Astrocyte (in vitro differentiated cells and primary cell): Measurements from ENCODE around the gene C19orf44. TPM values are rescaled to one million over a fixed set of nuclear protein-coding genes. Genes with fewer than 3 reads are reported as not detected.
"Not testable (repeated sequence)": the region's sequence is repeated elsewhere in the genome, so short reads cannot be mapped to it uniquely, and the experiment has no call there.

Experiments
- DNase-seq: peaks from one replicate; pipeline ENCODE4 v3.0.0-alpha.2; 2010; ENCODE audit warnings: low read depth
- FAIRE-seq: peaks from 2 replicates; lab custom pipeline; 2011; peaks lifted over from hg19 to GRCh38; lab: Jason Lieb, UNC
- H2AFZ ChIP-seq: 2 replicates; pipeline ENCODE4 v1.6.0; 2012; ENCODE audit warnings: low read depth, low read length, inconsistent platforms
- H3K27ac ChIP-seq: 2 replicates; pipeline ENCODE4 v1.5.1; 2011; ENCODE audit warnings: low read depth, low read length, inconsistent platforms
- H3K27me3 ChIP-seq: 2 replicates; pipeline ENCODE4 v1.6.0; 2011; ENCODE audit warnings: low read length, inconsistent platforms; ENCODE audit not compliant: insufficient read depth
- H3K36me3 ChIP-seq: 2 replicates; pipeline ENCODE4 v1.5.1; 2011; ENCODE audit warnings: low read length, inconsistent platforms; ENCODE audit not compliant: insufficient read depth
- H3K4me1 ChIP-seq: 2 replicates; pipeline ENCODE4 v1.5.1; 2011; ENCODE audit warnings: low read length, inconsistent platforms; ENCODE audit not compliant: insufficient read depth
- H3K4me2 ChIP-seq: 2 replicates; pipeline ENCODE4 v1.6.0; 2012; ENCODE audit warnings: low read length, inconsistent platforms
- H3K4me3 ChIP-seq: 2 replicates; pipeline ENCODE4 v1.5.1; 2011; ENCODE audit warnings: low read depth, mild to moderate bottlenecking, low read length, inconsistent platforms; ENCODE audit not compliant: insufficient read depth
- H3K79me2 ChIP-seq: 2 replicates; pipeline ENCODE4 v1.6.0; 2012; ENCODE audit warnings: mild to moderate bottlenecking, low read length, inconsistent platforms; ENCODE audit not compliant: insufficient read depth
- H3K9ac ChIP-seq: 2 replicates; pipeline ENCODE4 v1.6.0; 2012; ENCODE audit warnings: mild to moderate bottlenecking, low read length, inconsistent platforms
- H3K9me3 ChIP-seq: 2 replicates; pipeline ENCODE4 v1.5.1; 2012; ENCODE audit warnings: low read depth, mild to moderate bottlenecking, low read length, inconsistent platforms; ENCODE audit not compliant: insufficient read depth
- H4K20me1 ChIP-seq: 2 replicates; pipeline ENCODE4 v1.6.0; 2012; ENCODE audit warnings: low read length, inconsistent platforms; ENCODE audit not compliant: insufficient read depth
- H3K27ac Mint-ChIP-seq: one replicate; pipeline ENCODE4 v1.8.0; 2021; ENCODE audit warnings: mild to moderate bottlenecking, mixed read lengths; ENCODE audit not compliant: unreplicated experiment
- H3K27me3 Mint-ChIP-seq: one replicate; pipeline ENCODE4 v1.8.0; 2021; ENCODE audit warnings: low read depth, mixed read lengths; ENCODE audit not compliant: unreplicated experiment
- H3K36me3 Mint-ChIP-seq: one replicate; pipeline ENCODE4 v1.8.0; 2021; ENCODE audit warnings: low read depth, mixed read lengths; ENCODE audit not compliant: unreplicated experiment
- H3K4me1 Mint-ChIP-seq: one replicate; pipeline ENCODE4 v1.8.0; 2021; ENCODE audit warnings: low read depth, mixed read lengths; ENCODE audit not compliant: unreplicated experiment
- H3K4me3 Mint-ChIP-seq: one replicate; pipeline ENCODE4 v1.8.0; 2021; ENCODE audit warnings: mild to moderate bottlenecking, moderate library complexity, mixed read lengths; ENCODE audit not compliant: unreplicated experiment
- H3K9me3 Mint-ChIP-seq: one replicate; pipeline ENCODE4 v1.8.0; 2021; ENCODE audit warnings: mild to moderate bottlenecking, mixed read lengths; ENCODE audit not compliant: unreplicated experiment
- EZH2 ChIP-seq: IDR thresholded peaks from 2 replicates; pipeline ENCODE4 v1.6.1; 2012; ENCODE audit warnings: mild to moderate bottlenecking, low read length, inconsistent platforms; ENCODE audit not compliant: insufficient read depth
- total RNA-seq: library from RNA; stranded (reverse); gene quantifications from 2 replicates; pipeline ENCODE4 v1.2.1, GENCODE V29; 2021
- TF ChIP-seq, protein P1 (sequence below): IDR thresholded peaks from 2 replicates; pipeline ENCODE4 v1.5.1; 2011; ENCODE audit warnings: low read depth, mild to moderate bottlenecking, inconsistent platforms, low read length, moderate library complexity; ENCODE audit not compliant: insufficient read depth

The C19orf44 gene
- total RNA-seq, 1 donor from 2014 or later, result 5.0 TPM

DNA sequence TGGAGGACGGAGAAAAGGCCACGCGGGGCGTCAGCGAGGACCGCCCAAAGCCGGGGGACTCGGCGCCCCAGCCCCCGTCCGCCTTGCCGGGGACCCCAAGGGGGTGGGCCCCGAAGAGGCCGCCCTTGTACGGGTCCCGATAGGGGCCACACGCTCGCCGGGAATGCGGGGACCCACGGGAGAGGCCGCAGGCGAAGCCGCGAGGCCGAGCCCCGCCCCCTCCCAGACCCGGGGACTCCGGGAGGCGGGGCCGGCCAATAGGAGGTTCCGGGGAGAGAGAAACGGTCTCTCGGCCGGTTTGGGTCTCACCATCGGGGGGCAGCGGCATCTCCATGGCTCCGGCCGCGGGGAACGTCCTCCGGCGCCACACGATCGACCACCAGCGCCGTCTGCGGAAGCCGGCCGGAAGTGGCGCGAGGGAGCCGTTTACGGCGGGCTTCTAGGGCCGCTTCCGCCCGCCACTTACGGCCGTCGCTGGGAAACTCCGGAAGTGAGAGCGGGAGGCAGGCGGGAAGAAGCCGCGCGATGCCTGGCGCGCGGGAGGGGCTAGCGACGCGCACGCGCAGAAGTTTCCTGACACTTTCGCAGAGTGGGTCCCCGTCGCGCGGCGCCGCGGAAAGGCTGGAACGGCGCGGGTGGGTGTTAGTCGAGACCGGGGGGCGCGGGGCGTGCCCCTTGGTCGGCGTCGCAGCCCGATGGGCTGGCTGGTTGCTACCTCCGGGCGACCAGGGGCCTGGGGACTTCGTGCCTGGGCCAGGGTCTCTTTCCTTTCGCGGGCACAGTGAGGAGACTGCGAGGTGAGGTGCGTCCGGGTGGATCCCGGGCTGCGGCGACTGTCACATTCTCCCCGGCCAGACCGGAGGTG lies 46.1 kb downstream of the C19orf44 start, which contains the start of gene CHERP:
Gene CHERP (minus strand): TSS at position 393 of the 865 bp plus-strand sequence. CDS start 59 bp downstream, at position 334.
- peaks cover 13% of the 10 kb centered on the region for H3K4me1 ChIP-seq
- FAIRE-seq (no peak), DNase-seq (peak; percentile 82)
- H3K9ac ChIP-seq, result peak within 1 kb of the TSS; percentile 95
- Mint-ChIP-seq H3K4me1 (peaks cover 16% of the 10 kb centered on the region), H3K4me3 (peak within 1 kb of the TSS; percentile 93), H3K9me3 (peaks cover 5% of the 10 kb centered on the region), H3K36me3 (peaks cover 23% of the 10 kb centered on the region), H3K27ac (peak within 1 kb of the TSS; percentile 91), H3K27me3 (no peaks in the 10 kb centered on the region)
- H3K27me3 ChIP-seq, result no peaks in the 10 kb centered on the region
- peaks cover 71% of the 10 kb centered on the region for H3K79me2 ChIP-seq
- no peaks in the 10 kb centered on the region for H3K36me3 ChIP-seq
- peak within 1 kb of the TSS; percentile 85 for H3K27ac ChIP-seq
- H3K4me3 ChIP-seq, result peak within 1 kb of the TSS; percentile 95
- H2AFZ ChIP-seq, result peak within 1 kb of the TSS; percentile 68
- TF ChIP-seq, protein P1, sequence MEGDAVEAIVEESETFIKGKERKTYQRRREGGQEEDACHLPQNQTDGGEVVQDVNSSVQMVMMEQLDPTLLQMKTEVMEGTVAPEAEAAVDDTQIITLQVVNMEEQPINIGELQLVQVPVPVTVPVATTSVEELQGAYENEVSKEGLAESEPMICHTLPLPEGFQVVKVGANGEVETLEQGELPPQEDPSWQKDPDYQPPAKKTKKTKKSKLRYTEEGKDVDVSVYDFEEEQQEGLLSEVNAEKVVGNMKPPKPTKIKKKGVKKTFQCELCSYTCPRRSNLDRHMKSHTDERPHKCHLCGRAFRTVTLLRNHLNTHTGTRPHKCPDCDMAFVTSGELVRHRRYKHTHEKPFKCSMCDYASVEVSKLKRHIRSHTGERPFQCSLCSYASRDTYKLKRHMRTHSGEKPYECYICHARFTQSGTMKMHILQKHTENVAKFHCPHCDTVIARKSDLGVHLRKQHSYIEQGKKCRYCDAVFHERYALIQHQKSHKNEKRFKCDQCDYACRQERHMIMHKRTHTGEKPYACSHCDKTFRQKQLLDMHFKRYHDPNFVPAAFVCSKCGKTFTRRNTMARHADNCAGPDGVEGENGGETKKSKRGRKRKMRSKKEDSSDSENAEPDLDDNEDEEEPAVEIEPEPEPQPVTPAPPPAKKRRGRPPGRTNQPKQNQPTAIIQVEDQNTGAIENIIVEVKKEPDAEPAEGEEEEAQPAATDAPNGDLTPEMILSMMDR, result no peak
- TF ChIP-seq EZH2, result no peak
- peak within 1 kb of the TSS; percentile 97 for H3K4me2 ChIP-seq
- H4K20me1 ChIP-seq, result peaks cover 45% of the 10 kb centered on the region
- no peaks in the 10 kb centered on the region for H3K9me3 ChIP-seq

DNA sequence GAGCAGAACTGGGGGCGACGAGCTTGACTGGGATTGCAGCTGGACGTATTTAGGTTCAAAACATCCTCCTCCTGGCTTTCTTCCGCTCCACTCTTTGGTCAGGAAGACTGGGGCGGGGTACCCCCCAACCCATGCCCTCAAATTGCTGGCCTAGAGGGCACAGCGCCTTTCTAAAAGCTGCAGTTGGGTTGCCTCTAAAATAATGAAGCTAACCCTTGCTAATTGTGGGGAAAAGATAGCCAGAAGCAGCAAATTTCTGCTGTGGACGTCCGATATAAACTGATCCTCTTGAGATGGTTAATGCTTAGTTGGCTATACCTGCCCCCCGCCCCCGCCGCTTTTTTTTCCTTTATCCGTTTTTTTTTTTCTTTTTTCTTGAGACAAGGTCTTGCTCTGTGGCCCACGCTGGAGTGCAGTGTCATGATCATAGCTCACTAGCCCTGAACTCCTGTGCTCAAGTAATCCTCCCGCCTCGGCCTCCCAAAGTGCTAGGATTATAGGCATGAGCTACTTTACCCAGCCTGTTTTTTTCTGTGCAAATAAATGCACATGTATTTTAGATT lies 46.8 kb downstream of the C19orf44 start:
- peaks cover 17% of the 10 kb centered on the region for H3K36me3 Mint-ChIP-seq
- peaks cover 13% of the 10 kb centered on the region for H3K4me1 ChIP-seq
- peak overlapping the region; percentile 93 for H3K4me3 Mint-ChIP-seq

DNA sequence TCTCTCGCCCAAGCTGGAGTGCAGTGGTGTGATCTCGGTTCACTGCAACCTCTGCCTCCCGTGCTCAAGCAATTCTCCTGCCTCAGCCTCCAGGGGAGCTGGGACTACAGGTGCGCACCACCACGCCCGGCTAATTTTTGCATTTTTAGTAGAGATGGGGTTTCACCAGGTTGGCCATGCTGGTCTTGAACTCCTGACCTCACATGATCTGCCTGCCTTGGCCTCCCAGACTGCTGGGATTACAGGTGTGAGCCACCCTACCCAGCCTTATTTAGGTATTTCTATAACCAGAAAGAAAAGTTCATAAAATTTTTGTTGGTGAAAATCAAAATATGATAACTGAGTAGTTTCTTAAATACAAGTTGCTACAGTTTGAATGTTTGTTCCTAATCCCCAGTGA lies 47.5 kb downstream of the C19orf44 start:
- H3K36me3 ChIP-seq, H3K4me3 ChIP-seq, DNase-seq, FAIRE-seq, H3K9me3 ChIP-seq, H3K36me3 Mint-ChIP-seq, H3K27me3 Mint-ChIP-seq, H3K9me3 Mint-ChIP-seq, H3K27me3 ChIP-seq, H3K27ac ChIP-seq, H2AFZ ChIP-seq: not testable (repeated sequence)
- peak overlapping the region; percentile 26 for H3K27ac Mint-ChIP-seq
- H4K20me1 ChIP-seq, result peaks cover 35% of the 10 kb centered on the region
- peak overlapping the region; percentile 93 for H3K4me3 Mint-ChIP-seq
- H3K4me2 ChIP-seq, result peak overlapping the region; percentile 97
- peaks cover 13% of the 10 kb centered on the region for H3K4me1 ChIP-seq
- H3K4me1 Mint-ChIP-seq, result peaks cover 16% of the 10 kb centered on the region
- H3K9ac ChIP-seq, result peak overlapping the region; percentile 95
- H3K79me2 ChIP-seq, result peaks cover 57% of the 10 kb centered on the region

More for the DNA sequence above, 46.8 kb downstream of the C19orf44 start:
- peak overlapping the region; percentile 91 for H3K27ac Mint-ChIP-seq
- TF ChIP-seq EZH2, result no peak
- TF ChIP-seq, protein P1, result no peak
- Histone ChIP-seq H2AFZ (peak overlapping the region; percentile 67), H4K20me1 (peaks cover 37% of the 10 kb centered on the region), H3K4me3 (peak overlapping the region; percentile 95), H3K9ac (peak overlapping the region; percentile 95), H3K36me3 (no peaks in the 10 kb centered on the region), H3K27me3 (no peaks in the 10 kb centered on the region), H3K4me2 (peak overlapping the region; percentile 97), H3K27ac (peak overlapping the region; percentile 85), H3K79me2 (peaks cover 64% of the 10 kb centered on the region), H3K9me3 (no peaks in the 10 kb centered on the region)
- peaks cover 5% of the 10 kb centered on the region for H3K9me3 Mint-ChIP-seq
- DNase-seq (no peak), FAIRE-seq (no peak)
- peaks cover 16% of the 10 kb centered on the region for H3K4me1 Mint-ChIP-seq
- no peaks in the 10 kb centered on the region for H3K27me3 Mint-ChIP-seq
